Measurements from ENCODE around the gene POC5.

Gene POC5

DNA sequence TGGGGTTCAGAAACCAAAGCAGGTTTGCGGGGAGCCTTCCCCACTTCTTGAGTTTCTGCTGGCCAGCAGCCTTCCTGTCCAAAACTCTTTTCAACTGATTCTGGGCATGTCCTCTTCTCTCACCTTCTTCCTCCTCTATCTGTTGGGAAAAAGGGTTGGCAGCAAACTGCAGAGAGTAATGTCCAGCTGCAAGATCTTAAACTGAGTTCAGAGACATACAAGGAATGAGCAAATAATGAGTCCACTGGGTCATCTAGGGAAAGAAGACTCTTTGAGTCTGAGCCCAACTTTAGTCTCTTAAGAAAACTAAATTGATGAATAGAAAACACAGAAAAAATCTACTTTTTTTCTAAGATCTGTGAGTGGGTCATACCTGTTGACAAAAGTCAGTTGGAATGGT, 89.4 kb downstream of the POC5 start:
- ChIA-PET CTCF (interaction anchor here (1.2 to 1.5 kb wide), 3 partner anchors 9 to 29 kb away, joined by 3 to 5 read pairs (median 3); no protein-coding TSS in a partner anchor), POLR2A (no interaction called here)
- TF ChIP-seq CTCF (IDR thresholded peaks at IDR 0.05; ENCODE audit: control extremely low read depth, extremely low read depth, low read depth, missing control alignments) = no peak
- DNase-seq (ENCODE audit: extremely low spot score) = no peak

DNA sequence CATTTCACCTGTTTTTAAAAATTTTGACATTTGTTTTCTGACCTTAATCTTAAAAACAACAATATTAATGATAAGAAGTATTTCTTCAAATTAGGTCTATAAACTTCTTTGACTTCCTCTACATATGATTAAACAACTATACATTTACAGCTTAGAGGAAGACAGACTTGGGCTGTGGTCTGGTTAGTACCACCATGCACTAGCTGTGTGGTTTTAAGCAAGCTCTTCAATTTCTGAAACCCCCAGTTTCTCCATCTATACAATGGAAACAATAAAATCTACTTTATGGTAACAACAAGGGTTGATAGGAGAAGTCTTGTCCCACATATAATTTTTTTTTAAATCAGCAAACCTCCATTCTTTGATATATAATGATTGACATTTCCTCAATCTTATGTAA, 90.3 kb downstream of the POC5 start:
- TF ChIP-seq CTCF (IDR thresholded peaks at IDR 0.05; ENCODE audit: control extremely low read depth, extremely low read depth, low read depth, missing control alignments) = no peak
- POLR2A ChIA-PET = no interaction called here
- CTCF ChIA-PET = interaction anchor here (1.5 kb wide), 1 partner anchor 30 kb away, joined by 3 read pairs; no protein-coding TSS in a partner anchor
- DNase-seq (ENCODE audit: extremely low spot score) = no peak

Data from GM10248 (cell line).